Measurements from ENCODE around the gene RAD23A. TPM values are rescaled to one million over a fixed set of nuclear protein-coding genes. Genes with fewer than 3 reads are reported as not detected.
"Not testable (repeated sequence)": the region's sequence is repeated elsewhere in the genome, so short reads cannot be mapped to it uniquely, and the experiment has no call there.

Gene RAD23A
- total RNA-seq, 2 donors from 2014 or later = 113 to 145 TPM

DNA sequence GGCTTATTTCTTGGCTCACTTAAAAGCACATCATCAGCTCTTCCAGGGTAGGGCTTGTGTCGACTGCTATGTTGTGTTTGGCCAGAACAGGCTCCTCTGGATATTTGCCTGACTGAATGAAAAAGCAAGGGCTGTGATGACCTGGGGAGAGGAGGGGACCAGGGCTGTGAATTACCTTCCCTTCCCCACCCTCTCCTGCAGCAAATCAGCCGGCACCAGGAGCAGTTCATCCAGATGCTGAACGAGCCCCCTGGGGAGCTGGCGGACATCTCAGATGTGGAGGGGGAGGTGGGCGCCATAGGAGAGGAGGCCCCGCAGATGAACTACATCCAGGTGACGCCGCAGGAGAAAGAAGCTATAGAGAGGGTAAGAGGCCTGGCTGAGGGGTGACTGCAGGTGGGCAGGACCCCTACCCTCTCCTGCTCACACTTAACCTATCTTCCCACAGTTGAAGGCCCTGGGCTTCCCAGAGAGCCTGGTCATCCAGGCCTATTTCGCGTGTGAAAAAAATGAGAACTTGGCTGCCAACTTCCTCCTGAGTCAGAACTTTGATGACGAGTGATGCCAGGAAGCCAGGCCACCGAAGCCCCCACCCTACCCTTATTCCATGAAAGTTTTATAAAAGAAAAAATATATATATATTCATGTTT is 7.0 kb downstream of the RAD23A start:
- Histone ChIP-seq H3K4me1 (replicated peaks) (peaks cover 6% of the 10 kb centered on the region), H3K27me3 (replicated peaks; ENCODE audit: insufficient read depth) (no peaks in the 10 kb centered on the region), H3K27ac (no peak overlapping the region), H3K9me3 (no peaks in the 10 kb centered on the region), H3K36me3 (peaks cover 11 to 33% of the 10 kb centered on the region in 2 donors), H3K4me3 (no peak overlapping the region)
- TF ChIP-seq POLR2A (IDR thresholded peaks at IDR 0.05) (no peak), POLR2AphosphoS5 (IDR thresholded peaks at IDR 0.05) (no peak)
- TF ChIP-seq, protein P1, sequence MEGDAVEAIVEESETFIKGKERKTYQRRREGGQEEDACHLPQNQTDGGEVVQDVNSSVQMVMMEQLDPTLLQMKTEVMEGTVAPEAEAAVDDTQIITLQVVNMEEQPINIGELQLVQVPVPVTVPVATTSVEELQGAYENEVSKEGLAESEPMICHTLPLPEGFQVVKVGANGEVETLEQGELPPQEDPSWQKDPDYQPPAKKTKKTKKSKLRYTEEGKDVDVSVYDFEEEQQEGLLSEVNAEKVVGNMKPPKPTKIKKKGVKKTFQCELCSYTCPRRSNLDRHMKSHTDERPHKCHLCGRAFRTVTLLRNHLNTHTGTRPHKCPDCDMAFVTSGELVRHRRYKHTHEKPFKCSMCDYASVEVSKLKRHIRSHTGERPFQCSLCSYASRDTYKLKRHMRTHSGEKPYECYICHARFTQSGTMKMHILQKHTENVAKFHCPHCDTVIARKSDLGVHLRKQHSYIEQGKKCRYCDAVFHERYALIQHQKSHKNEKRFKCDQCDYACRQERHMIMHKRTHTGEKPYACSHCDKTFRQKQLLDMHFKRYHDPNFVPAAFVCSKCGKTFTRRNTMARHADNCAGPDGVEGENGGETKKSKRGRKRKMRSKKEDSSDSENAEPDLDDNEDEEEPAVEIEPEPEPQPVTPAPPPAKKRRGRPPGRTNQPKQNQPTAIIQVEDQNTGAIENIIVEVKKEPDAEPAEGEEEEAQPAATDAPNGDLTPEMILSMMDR (IDR thresholded peaks at IDR 0.05) = no peak
- WGBS = 55% methylated on average over 12 of the region's 12 CpGs
- no peak for DNase-seq (ENCODE audit: low spot score)
- intact Hi-C loops (cut with DNase I) = no loop called here

DNA sequence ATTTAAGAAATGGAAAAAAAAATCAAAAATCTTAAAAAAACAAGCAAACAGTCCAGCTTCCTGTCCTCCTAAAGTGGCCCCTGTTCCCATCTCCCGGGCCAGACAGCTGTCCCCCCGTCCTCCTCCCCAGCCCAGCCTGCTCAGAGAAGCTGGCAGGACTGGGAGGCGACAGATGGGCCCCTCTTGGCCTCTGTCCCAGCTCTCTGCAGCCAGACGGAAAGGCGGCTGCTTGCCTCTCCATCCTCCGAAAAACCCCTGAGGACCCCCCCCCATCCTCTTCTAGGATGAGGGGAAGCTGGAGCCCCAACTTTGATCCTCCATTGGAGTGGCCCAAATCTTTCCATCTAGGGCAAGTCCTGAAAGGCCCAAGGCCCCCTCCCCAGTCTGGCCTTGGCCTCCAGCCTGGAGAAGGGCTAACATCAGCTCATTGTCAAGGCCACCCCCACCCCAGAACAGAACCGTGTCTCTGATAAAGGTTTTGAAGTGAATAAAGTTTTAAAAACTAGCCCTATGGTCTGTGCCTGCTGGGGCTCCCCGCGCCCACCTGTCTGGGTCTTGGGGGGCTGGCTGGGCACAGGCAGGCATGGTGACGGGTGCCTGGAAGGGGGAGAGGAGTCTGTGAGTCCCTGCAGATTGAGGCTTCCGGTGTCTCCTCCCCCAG is 7.6 kb downstream of the RAD23A start:
- Histone ChIP-seq H3K4me1 (replicated peaks) (peaks cover 6% of the 10 kb centered on the region), H3K27me3 (replicated peaks; ENCODE audit: insufficient read depth) (no peaks in the 10 kb centered on the region), H3K4me3 (no peak overlapping the region), H3K27ac (no peak overlapping the region), H3K36me3 (peaks cover 11 to 30% of the 10 kb centered on the region in 2 donors), H3K9me3 (no peaks in the 10 kb centered on the region)
- 42% methylated on average over 11 of the region's 11 CpGs for WGBS
- TF ChIP-seq, protein P1 (IDR thresholded peaks at IDR 0.05) = no peak
- no peak for TF ChIP-seq POLR2AphosphoS5 (IDR thresholded peaks at IDR 0.05)
- TF ChIP-seq POLR2A (IDR thresholded peaks at IDR 0.05) = no peak
- intact Hi-C loops (cut with DNase I) = no loop called here
- DNase-seq (ENCODE audit: low spot score) = no peak

DNA sequence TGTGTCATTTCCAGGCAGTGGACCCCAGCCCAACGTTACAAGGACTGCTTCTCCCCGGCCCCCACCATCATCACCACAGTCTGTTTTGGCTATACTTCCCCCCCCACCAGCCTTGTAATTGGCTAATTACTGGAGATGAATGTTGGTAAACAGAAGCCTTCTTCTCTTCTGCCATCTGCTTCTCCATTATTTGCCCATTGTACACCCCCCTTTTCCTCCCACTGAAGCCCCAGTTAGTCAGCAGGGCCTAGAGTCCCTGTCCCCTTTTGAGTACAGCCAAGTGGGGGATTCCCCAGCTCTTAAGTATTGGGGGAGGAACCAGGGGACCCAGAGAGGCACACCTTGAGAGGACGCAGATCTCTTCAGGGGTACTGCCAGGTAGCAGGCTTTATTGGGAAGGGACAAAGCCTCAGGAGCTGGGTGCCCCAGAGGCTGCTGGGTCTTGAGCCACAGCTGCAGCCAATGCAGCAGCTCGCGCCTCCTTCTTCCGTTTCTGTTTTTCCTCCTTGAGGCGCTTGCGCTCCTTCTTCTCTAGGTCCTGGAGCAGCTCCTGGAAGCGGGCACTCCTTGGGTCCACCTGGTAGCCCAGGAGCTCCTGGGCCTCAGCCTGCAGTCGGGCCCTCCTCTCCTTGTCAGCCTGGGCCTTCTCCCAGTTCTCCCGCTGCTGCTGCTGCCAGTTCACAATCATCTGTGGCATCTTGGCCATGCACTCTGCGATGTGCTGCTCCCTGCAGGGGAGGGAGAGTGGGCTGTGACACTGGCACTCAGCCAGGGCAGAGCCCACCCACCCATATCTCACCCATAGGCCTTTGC is 8.3 kb downstream of the RAD23A start:
- Histone ChIP-seq H3K4me3 (no peak overlapping the region), H3K4me1 (replicated peaks) (peaks cover 6% of the 10 kb centered on the region), H3K27ac (no peak overlapping the region), H3K27me3 (replicated peaks; ENCODE audit: insufficient read depth) (no peaks in the 10 kb centered on the region), H3K9me3 (no peaks in the 10 kb centered on the region), H3K36me3 (peaks cover 5 to 22% of the 10 kb centered on the region in 2 donors)
- TF ChIP-seq POLR2A (IDR thresholded peaks at IDR 0.05) (no peak), POLR2AphosphoS5 (IDR thresholded peaks at IDR 0.05) (no peak)
- TF ChIP-seq, protein P1 (IDR thresholded peaks at IDR 0.05) = no peak
- WGBS = 52% methylated on average over 12 of the region's 12 CpGs
- no peak for DNase-seq (ENCODE audit: low spot score)
- intact Hi-C loops (cut with DNase I) = no loop called here

DNA sequence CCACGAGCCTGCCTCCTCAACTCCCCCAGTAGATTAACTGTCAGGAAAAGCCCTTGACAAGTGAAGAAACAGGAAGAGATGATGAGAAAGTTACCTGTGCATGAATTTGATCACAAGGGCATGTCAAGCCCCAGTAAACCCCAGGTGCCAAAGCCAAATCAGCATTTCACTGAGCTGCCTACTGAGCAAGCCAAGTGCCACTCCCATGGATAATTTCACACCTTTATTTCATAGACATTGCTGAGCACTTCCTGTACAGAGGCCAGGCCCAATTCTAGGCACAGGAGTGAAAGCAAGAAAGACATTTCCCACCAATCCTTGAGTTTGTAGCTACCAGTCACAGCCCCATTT is 8.9 kb downstream of the RAD23A start:
- no peaks in the 10 kb centered on the region for H3K27me3 ChIP-seq (replicated peaks; ENCODE audit: insufficient read depth)
- H3K36me3 ChIP-seq = peaks cover 0 to 16% of the 10 kb centered on the region in 2 donors
- H3K9me3 ChIP-seq = no peaks in the 10 kb centered on the region
- H3K4me3 ChIP-seq = no peak overlapping the region
- WGBS = 25% methylated on average over 1 of the region's 1 CpG
- no peak for DNase-seq (ENCODE audit: low spot score)
- H3K27ac ChIP-seq = no peak overlapping the region
- intact Hi-C loops (cut with DNase I) = no loop called here
- TF ChIP-seq, protein P1 (IDR thresholded peaks at IDR 0.05) = no peak
- TF ChIP-seq POLR2A (IDR thresholded peaks at IDR 0.05) = no peak
- TF ChIP-seq POLR2AphosphoS5 (IDR thresholded peaks at IDR 0.05) = no peak
- H3K4me1 ChIP-seq (replicated peaks) = peaks cover 6% of the 10 kb centered on the region

DNA sequence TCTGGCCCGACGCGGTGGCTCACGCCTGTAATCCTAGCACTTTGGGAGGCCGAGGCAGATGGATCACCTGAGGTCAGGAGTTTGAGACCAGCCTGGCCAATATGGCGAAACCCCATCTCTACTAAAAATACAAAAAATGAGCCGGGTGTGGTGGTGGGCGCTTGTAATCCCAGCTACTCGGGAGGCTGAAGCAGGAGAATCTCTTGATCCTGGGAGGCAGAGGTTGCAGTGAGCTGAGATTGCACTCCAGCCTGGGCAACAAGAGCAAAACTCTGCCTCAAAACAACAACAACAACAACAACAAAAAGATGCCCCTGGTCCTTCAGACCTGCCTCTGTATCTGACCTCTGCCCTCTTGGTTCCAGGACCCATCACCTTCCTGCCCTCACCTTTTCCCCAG is 9.9 kb downstream of the RAD23A start:
- H3K4me3 ChIP-seq; DNase-seq (ENCODE audit: low spot score); H3K4me1 ChIP-seq (replicated peaks); H3K27me3 ChIP-seq (replicated peaks; ENCODE audit: insufficient read depth); intact Hi-C loops (cut with DNase I); H3K9me3 ChIP-seq: not testable (repeated sequence)
- 90% methylated on average over 9 of the region's 9 CpGs for whole genome bisulfite sequencing
- H3K36me3 ChIP-seq = peaks cover 0 to 15% of the 10 kb centered on the region in 2 donors
- peak overlapping the region in 1 of 2 donors; percentile 95 for H3K27ac ChIP-seq

All from prostate gland (tissue), 2 donors.